Stimulated activated CD4-positive, alpha-beta T cell treated with anti-CD3 and anti-CD28 coated beads, Interleukin-15, amount 100 ng/mL, for 24 hours (primary cell): ENCODE data around the gene CPNE7.
"Not testable (repeated sequence)": the region's sequence is repeated elsewhere in the genome, so short reads cannot be mapped to it uniquely, and the experiment has no call there.

ENCODE experiments used
- DNase-seq: peaks from one replicate; pipeline ENCODE4 v3.0.0-alpha.2; 2020

CPNE7 gene

GRCh38 chr16:89583895-89584644, 8.5 kb downstream of the CPNE7 start:
- no peak for DNase-seq

- DNase-seq, result no peak
Measured at GRCh38 chr16:89584768-89585549, 9.4 kb downstream of the CPNE7 start.

GRCh38 chr16:89586218-89586617, 10.7 kb downstream of the CPNE7 start:
- DNase-seq, result no peak

GRCh38 chr16:89586853-89587252, 11.3 kb downstream of the CPNE7 start:
- DNase-seq, result no peak

DNA sequence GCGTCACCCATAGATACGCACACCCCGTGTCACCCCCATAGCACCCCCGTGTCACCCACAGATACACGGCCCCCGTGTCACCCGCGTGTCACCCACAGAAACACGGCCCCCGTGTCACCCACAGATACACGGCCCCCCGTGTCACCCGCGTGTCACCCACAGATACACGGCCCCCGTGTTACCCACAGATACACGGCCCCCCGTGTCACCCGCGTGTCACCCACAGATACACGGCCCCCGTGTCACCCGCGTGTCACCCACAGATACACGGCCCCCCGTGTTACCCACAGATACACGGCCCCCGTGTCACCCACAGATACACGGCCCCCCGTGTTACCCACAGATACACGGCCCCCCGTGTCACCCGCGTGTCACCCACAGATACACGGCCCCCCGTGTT, 12.1 kb downstream of the CPNE7 start:
- DNase-seq, result not testable (repeated sequence)

- DNase-seq, result no peak
Measured at GRCh38 chr16:89588413-89589109, 13.0 kb downstream of the CPNE7 start.

GRCh38 chr16:89589241-89589926, 13.8 kb downstream of the CPNE7 start:
- no peak for DNase-seq

- no peak for DNase-seq
Measured at GRCh38 chr16:89593841-89594240, 18.3 kb downstream of the CPNE7 start.

DNA sequence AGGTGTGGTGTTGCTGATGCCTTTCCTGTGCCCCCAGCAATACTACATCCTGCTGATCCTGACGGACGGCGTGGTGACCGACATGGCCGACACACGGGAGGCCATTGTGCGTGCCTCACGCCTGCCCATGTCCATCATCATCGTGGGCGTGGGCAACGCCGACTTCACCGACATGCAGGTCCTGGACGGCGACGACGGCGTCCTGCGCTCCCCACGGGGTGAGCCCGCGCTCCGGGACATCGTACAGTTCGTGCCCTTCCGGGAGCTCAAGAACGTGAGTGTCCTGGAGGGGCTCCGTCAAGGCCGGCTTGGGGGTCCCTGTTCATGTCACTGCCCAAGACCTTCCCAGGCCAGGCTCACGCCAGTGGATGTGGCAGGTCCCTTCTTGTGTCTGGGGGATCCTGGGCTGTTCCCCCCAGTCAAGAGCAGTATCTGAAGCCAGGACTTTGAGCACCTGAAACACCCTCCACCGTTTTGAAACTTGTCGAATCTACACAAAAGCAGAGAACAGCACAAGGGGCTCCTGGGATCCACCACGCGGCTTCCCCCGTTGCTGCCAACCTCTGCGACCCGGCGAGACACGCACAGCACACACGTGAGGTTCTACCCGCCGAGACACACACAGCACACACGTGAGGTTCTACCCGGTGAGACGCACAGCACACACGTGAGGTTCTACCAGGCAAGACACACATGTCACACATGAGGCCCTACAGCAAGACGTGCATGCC, 19.9 kb downstream of the CPNE7 start:
- no peak for DNase-seq

DNA sequence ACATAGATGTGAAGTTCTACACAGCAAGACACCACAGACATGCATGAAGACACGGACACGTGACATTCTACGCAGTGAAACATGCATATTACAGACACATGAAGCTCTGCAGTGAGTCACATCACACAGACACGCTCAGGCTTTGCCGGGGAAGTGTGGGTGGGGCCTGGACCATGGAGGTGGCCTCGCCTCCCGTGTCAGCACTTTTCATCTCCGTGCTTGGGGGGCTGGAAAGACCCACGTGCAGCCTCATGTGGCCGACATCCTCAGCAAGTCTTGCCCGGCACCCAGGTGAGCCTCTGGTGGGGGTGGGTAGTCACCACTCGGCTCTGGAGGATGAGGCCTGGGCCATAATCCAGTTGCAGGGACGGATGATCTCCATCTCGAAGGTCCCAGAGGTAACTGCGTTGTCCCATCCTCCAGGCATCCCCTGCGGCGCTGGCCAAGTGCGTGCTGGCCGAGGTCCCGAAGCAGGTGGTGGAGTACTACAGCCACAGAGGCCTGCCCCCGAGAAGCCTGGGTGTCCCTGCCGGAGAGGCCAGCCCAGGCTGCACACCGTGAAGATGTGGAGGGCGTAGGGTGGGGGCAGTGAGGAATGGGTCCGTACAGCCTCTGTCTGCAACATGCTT, 20.6 kb downstream of the CPNE7 start:
- DNase-seq, result no peak

DNA sequence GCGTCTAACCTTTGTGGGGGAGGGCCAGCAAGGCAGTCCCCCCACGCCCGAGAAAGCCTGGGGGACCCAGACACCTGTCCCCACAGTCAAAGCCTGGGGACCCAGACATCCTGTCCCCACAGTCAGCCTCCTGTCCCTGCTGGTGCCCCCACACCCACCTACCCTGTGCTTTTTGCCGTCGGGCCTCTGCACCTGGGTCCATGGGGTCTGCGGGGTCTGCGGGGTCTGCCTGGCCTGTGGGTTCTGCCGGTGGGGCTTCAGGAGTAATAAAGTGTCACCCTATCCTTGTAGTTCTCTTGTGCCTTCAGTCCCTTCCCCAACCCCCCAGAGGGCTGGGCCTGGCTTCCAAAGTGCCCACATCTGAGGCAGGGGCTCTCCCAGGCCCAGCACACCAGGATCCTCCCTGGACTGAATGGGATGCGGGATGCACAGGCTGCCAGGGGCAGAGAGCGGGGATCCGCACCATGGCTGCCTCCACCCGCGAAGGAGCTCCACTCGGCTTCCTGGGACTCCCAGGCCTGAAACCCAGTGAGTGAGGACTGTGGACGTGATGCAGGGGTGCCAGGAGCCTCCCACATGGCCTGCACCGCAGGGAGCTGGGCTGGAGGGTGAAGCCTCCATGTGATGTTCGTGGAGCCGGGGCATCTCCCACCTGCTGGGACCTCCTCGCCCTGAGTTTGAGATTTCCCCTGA, 21.5 kb downstream of the CPNE7 start:
- no peak for DNase-seq

GRCh38 chr16:89598199-89598598, 22.6 kb downstream of the CPNE7 start:
- peak; percentile 29 for DNase-seq

DNA sequence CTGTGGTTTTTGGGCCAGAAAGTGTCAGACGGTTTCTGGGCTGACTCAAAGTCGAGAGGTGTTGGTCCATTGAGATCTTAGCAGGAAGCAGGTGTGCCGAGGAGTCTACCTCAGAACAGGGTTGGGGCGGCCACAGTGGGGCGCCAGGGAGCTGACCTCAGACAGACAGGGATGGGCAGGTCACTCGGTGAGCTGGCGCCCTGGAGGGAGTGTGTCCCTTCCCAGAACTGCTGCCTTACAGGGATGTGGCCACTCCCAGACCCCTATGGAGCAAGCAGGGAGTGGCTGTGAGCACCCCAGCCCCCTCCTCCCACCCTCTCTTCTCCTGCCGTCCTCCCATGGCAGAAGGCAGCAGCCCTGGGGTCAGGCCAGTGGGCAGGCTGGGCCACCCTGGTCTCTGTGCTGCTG, 23.9 kb downstream of the CPNE7 start:
- peak; percentile 47 for DNase-seq

- no peak for DNase-seq
Measured at GRCh38 chr16:89599902-89600301, 24.3 kb downstream of the CPNE7 start.

DNA sequence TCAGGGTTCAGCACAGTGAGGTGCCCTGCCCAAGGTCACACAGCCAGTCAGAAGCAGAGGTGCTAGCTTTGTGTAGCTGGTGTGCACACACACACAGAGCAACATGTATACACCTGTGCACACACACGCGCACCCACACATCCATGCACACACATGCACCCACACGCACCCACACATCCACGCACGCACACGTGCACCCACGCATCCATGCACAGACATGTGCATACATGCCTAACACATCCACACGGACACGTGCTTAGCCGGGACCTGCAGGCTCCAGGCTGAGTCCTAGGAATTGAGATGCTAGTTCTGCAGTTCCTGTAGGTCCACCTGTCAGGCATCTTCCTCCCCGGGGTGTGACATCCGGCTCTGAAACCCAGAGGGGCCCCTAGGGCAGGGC, 24.9 kb downstream of the CPNE7 start:
- DNase-seq, result no peak

DNA sequence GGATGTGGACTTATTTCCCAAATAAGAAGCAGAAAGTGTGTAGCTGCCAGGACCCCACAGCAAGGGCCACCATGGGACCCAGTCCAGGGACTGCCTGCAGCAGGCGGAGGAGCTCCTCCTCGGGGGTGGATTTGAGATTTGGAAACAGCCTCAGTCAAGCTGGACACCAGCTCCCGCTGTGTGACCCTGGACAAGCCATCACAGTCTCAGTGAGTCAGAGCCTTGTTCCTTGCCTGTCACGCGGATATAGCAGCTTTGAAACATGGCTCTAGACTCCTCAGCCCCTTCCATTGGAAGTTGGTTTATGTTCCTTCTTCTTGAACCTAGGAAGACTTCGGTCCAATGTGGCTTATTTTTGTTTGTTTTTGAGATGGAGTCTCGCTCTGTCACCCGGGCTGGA, 25.4 kb downstream of the CPNE7 start:
- no peak for DNase-seq

DNA sequence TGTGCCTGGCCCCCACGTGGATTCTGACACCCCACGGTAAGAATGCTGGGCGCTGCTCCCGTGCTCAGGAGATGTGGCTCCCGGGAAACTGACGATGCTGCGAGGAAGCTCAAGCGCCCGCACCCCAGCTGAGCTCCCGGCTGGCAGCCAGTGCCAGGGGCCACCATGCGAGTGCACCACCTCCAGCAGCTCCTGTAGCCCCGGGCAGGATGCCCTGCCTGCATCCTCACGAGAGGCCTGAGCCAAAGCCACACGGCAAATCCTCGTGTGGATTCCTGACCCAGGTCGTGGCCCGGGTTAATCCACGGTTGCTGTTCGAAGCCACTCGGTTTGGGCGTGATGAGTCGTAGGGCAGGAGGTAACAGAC, 26.3 kb downstream of the CPNE7 start:
- DNase-seq, result no peak

GRCh38 chr16:89602273-89602951, 26.9 kb downstream of the CPNE7 start:
- DNase-seq, result peak; percentile 77

DNA sequence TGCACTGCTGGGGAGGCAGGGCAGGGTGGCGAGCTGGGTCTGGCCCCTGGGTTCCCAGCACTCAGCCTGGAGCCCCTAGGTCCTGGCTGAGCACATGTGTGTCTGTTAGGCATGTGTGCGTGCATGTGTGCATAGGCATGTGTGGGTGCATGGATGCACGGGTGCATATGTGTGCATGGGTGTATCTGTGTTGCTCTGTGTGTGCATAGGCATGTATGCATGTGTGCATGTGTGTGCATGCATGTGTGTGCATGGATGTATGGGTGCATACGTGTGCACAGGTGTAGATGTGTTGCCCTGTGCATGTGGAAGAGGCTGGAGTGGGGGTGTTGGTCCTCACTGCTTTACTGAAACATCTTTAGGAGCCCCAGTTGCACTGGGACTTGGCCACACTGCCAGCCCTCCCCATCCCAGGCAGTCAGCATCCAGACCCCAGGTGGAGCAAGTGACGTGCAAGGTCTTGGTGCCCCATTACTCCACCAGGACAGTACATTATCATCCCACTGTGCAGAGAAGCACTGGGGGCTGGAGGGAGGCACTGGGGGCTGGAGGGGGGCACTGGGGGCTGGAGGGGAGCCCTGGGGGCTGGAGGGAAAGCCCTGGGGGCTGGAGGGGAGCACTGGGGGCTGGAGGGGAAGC, 27.5 kb downstream of the CPNE7 start:
- no peak for DNase-seq

- DNase-seq, result no peak
Measured at GRCh38 chr16:89604764-89605163, 29.2 kb downstream of the CPNE7 start.
